SK-N-SH (cell line): ENCODE measurements around the gene KIF5C.

Experiments used
- CTCF ChIP-seq: fragments of 200-600 bp; sonication (generic); IDR thresholded peaks from 2 replicates; pipeline ENCODE4 v1.6.1; 2017; ENCODE audit warnings: antibody characterized with exemption, mild to moderate bottlenecking, moderate library complexity
- PBX3 ChIP-seq: IDR thresholded peaks from 2 replicates; pipeline ENCODE4; 2012
- TAF1 ChIP-seq: IDR thresholded peaks from 2 replicates; pipeline ENCODE4 v1.6.1; 2012; ENCODE audit warnings: low read depth, mild to moderate bottlenecking, low read length, moderate library complexity, borderline replicate concordance

GRCh38 chr2:148988337-148988736 is 113.3 kb downstream of the KIF5C start:
- TF ChIP-seq CTCF, result no peak
- no peak for TF ChIP-seq TAF1
- TF ChIP-seq PBX3, result no peak
